OCI-LY7 (cell line): ENCODE measurements around the gene UBTFL1.

Experiments used
- CTCF ChIP-seq: fragments of 200-600 bp; sonication (generic); conservative IDR thresholded peaks from 2 replicates; pipeline ENCODE4 v1.5.1; 2014; ENCODE audit warnings: mild to moderate bottlenecking, antibody characterized with exemption, low read length, moderate library complexity, mixed read lengths
- EZH2phosphoT487 ChIP-seq: fragments of 200-600 bp; sonication (generic); IDR thresholded peaks from 2 replicates; pipeline ENCODE4 v1.6.1; 2018; ENCODE audit warnings: low read depth, borderline replicate concordance, mild to moderate bottlenecking, mixed run types, antibody characterized with exemption, low read length, moderate library complexity, mixed read lengths

GRCh38 chr11:90135016-90135415 lies 49.3 kb downstream of the UBTFL1 start:
- TF ChIP-seq CTCF, result no peak
- no peak for TF ChIP-seq EZH2phosphoT487
